HFF-Myc (cell line): Measurements from ENCODE around the gene HTR1B.
A peak's percentile ranks its signal among the peaks of the same experiment; 100 is the strongest.

Experiments used
- DNase-seq: peaks from one replicate; pipeline ENCODE4 v3.0.0-alpha.2; 2011; ENCODE audit warnings: low read depth; ENCODE audit errors: extremely low read depth
- H3K4me3 ChIP-seq: replicated peaks from 2 replicates; pipeline ENCODE4 v1.5.1; 2011; ENCODE audit warnings: low read depth, mild to moderate bottlenecking, control low read depth, low read length
- CTCF ChIP-seq: IDR thresholded peaks from 2 replicates; pipeline ENCODE4 v1.5.1; 2012; ENCODE audit warnings: mild to moderate bottlenecking, low read depth, low read length, control low read depth; ENCODE audit errors: missing control alignments

Gene HTR1B

GRCh38 chr6:77447254-77447653, 16.0 kb downstream of the HTR1B start:
- H3K4me3 ChIP-seq: no peak overlapping the region
- DNase-seq: no peak
- no peak for TF ChIP-seq CTCF

GRCh38 chr6:77446249-77446648, 17.0 kb downstream of the HTR1B start:
- DNase-seq: no peak
- H3K4me3 ChIP-seq: no peak overlapping the region
- no peak for TF ChIP-seq CTCF

GRCh38 chr6:77445214-77445613, 18.1 kb downstream of the HTR1B start:
- no peak overlapping the region for H3K4me3 ChIP-seq
- no peak for DNase-seq
- no peak for TF ChIP-seq CTCF

GRCh38 chr6:77440206-77440976, 22.9 kb downstream of the HTR1B start:
- TF ChIP-seq CTCF: no peak
- no peak for DNase-seq
- H3K4me3 ChIP-seq: no peak overlapping the region

GRCh38 chr6:77433888-77434287, 29.4 kb downstream of the HTR1B start:
- DNase-seq: no peak
- no peak for TF ChIP-seq CTCF

GRCh38 chr6:77430504-77430903, 32.8 kb downstream of the HTR1B start:
- TF ChIP-seq CTCF: no peak
- H3K4me3 ChIP-seq: no peak overlapping the region
- peak; percentile 35 for DNase-seq

More at GRCh38 chr6:77433888-77434287, 29.4 kb downstream of the HTR1B start:
- no peak overlapping the region for H3K4me3 ChIP-seq

- H3K4me3 ChIP-seq: no peak overlapping the region
- no peak for DNase-seq
- TF ChIP-seq CTCF: no peak
These were observed 37.6 kb downstream of the HTR1B start for GRCh38 chr6:77425671-77426070.
